Loucy (cell line): Measurements from ENCODE around the gene BTRC.

Experiments used
- H2AFZ ChIP-seq: fragments of 200-600 bp; sonication (generic); 2 replicates; pipeline ENCODE4 v1.6.0; 2016; ENCODE audit warnings: antibody characterized with exemption, mild to moderate bottlenecking, low read length, moderate library complexity
- H3F3A ChIP-seq: fragments of 200-600 bp; 2 replicates; pipeline ENCODE4 v1.6.0; 2016; ENCODE audit warnings: antibody characterized with exemption, low read depth, mild to moderate bottlenecking
- H3K27me3 ChIP-seq: fragments of 200-600 bp; sonication (generic); 2 replicates; pipeline ENCODE4 v1.6.1; 2014; ENCODE audit warnings: low read length, mild to moderate bottlenecking; ENCODE audit not compliant: insufficient read depth, poor library complexity, severe bottlenecking
- H3K36me3 ChIP-seq: fragments of 200-600 bp; sonication (generic); 2 replicates; pipeline ENCODE4 v1.6.1; 2016; ENCODE audit warnings: low read length; ENCODE audit not compliant: insufficient read depth
- H3K4me1 ChIP-seq: fragments of 200-600 bp; sonication (generic); 2 replicates; pipeline ENCODE4 v1.5.1; 2014; ENCODE audit warnings: low read length, mild to moderate bottlenecking; ENCODE audit not compliant: insufficient read depth, poor library complexity, severe bottlenecking
- H3K4me2 ChIP-seq: fragments of 200-600 bp; sonication (generic); 2 replicates; pipeline ENCODE4 v1.6.0; 2014; ENCODE audit warnings: antibody characterized with exemption, low read length, low read depth, mild to moderate bottlenecking; ENCODE audit not compliant: poor library complexity, severe bottlenecking
- H3K4me3 ChIP-seq: fragments of 200-600 bp; sonication (generic); 2 replicates; pipeline ENCODE4 v1.5.1; 2014; ENCODE audit warnings: low read length, mild to moderate bottlenecking, mixed read lengths; ENCODE audit not compliant: poor library complexity, severe bottlenecking
- H3K79me2 ChIP-seq: fragments of 200-600 bp; sonication (generic); 2 replicates; pipeline ENCODE4 v1.6.1; 2014; ENCODE audit warnings: low read length; ENCODE audit not compliant: insufficient read depth
- H3K9ac ChIP-seq: fragments of 200-600 bp; sonication (generic); 2 replicates; pipeline ENCODE4 v1.6.0; 2014; ENCODE audit warnings: mild to moderate bottlenecking, low read depth, low read length, moderate library complexity; ENCODE audit not compliant: poor library complexity, severe bottlenecking
- H3K9me2 ChIP-seq: fragments of 200-600 bp; sonication (generic); replicated peaks from 2 replicates; pipeline ENCODE4 v1.6.1; 2016; ENCODE audit warnings: low read depth, low read length, mixed read lengths
- H3K9me3 ChIP-seq: fragments of 200-600 bp; sonication (generic); 2 replicates; pipeline ENCODE4 v1.6.1; 2014; ENCODE audit warnings: mild to moderate bottlenecking, antibody characterized with exemption, low read length, low read depth; ENCODE audit not compliant: insufficient read depth
- H4K20me1 ChIP-seq: fragments of 200-600 bp; sonication (generic); 2 replicates; pipeline ENCODE4 v1.6.0; 2014; ENCODE audit warnings: antibody characterized with exemption, low read length, mild to moderate bottlenecking; ENCODE audit not compliant: insufficient read depth, poor library complexity, severe bottlenecking
- EZH2phosphoT487 ChIP-seq: fragments of 200-600 bp; IDR thresholded peaks from 2 replicates; pipeline ENCODE4 v1.6.1; 2018; ENCODE audit warnings: antibody characterized with exemption, mild to moderate bottlenecking, moderate library complexity, borderline replicate concordance
- TF ChIP-seq, protein P1 (sequence below): fragments of 200-600 bp; sonication (generic); conservative IDR thresholded peaks from 2 replicates; pipeline ENCODE4 v1.5.1; 2014; ENCODE audit warnings: mild to moderate bottlenecking, antibody characterized with exemption, low read length

The BTRC gene

DNA sequence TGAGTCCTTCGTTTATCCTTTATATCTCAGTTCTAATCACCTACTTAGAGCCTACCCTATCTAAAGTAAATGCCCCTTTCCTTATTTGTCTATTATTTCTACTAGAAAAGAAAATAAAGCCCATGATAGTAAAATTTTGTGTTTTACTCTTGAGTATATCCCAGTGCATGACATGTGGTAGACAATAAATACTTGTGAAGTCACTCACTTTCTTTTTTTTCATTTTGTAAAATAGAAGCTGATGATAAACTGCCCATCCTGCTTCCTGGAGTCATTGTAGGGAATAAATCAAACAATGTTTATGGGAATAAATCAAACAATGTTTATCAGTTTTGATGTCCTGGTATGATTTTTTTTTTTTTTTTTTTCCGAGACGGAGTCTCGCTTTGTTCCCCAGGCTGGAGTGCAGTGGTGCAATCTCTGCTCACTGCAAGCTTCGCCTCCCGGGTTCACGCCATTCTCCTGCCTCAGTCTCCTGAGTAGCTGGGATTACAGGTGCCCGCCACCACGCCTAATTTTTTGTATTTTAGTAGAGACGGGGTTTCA is 36.1 kb downstream of the BTRC start:
- no peak for TF ChIP-seq EZH2phosphoT487
- TF ChIP-seq, protein P1, sequence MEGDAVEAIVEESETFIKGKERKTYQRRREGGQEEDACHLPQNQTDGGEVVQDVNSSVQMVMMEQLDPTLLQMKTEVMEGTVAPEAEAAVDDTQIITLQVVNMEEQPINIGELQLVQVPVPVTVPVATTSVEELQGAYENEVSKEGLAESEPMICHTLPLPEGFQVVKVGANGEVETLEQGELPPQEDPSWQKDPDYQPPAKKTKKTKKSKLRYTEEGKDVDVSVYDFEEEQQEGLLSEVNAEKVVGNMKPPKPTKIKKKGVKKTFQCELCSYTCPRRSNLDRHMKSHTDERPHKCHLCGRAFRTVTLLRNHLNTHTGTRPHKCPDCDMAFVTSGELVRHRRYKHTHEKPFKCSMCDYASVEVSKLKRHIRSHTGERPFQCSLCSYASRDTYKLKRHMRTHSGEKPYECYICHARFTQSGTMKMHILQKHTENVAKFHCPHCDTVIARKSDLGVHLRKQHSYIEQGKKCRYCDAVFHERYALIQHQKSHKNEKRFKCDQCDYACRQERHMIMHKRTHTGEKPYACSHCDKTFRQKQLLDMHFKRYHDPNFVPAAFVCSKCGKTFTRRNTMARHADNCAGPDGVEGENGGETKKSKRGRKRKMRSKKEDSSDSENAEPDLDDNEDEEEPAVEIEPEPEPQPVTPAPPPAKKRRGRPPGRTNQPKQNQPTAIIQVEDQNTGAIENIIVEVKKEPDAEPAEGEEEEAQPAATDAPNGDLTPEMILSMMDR, result no peak
- H3K9me2 ChIP-seq, result no peaks in the 10 kb centered on the region
- no peaks in the 10 kb centered on the region for H4K20me1 ChIP-seq
- no peaks in the 10 kb centered on the region for H3K27me3 ChIP-seq
- H3K79me2 ChIP-seq, result peaks cover 6% of the 10 kb centered on the region; the same call in 1 of the 2 replicates
- H3K9me3 ChIP-seq, result no peaks in the 10 kb centered on the region
- H2AFZ ChIP-seq, result no peak overlapping the region
- no peak overlapping the region for H3K4me2 ChIP-seq
- no peaks in the 10 kb centered on the region for H3F3A ChIP-seq
- H3K4me3 ChIP-seq, result no peak overlapping the region
- no peak overlapping the region for H3K9ac ChIP-seq
- no peaks in the 10 kb centered on the region for H3K4me1 ChIP-seq
- no peaks in the 10 kb centered on the region for H3K36me3 ChIP-seq

DNA sequence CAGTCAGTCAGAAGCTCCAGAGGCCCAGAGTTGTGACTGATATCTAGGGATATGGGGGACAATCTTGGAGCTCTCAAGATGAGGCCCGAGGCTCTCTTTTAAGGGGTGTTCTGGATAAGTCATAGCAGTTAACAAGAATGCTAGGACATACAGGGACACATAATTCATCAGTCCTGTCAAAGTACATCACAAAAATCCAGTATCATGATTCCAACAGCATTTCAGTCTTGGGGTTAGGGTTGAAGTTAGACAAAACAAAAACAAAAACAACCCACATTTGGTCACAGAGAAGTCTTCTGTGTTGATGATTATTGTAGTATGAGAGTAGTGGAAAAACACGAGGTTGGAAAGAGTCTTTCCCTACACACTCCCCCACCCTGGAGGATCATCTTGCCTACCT is 39.4 kb downstream of the BTRC start:
- peaks cover 6% of the 10 kb centered on the region; the same call in 1 of the 2 replicates for H3K79me2 ChIP-seq

GRCh38 chr10:101394524-101395133 is 40.7 kb downstream of the BTRC start:
- TF ChIP-seq, protein P1, result no peak
- no peak for TF ChIP-seq EZH2phosphoT487
- Histone ChIP-seq H3K4me1 (no peaks in the 10 kb centered on the region), H3K79me2 (no peaks in the 10 kb centered on the region), H3F3A (no peaks in the 10 kb centered on the region), H3K4me2 (no peak overlapping the region), H3K9ac (no peak overlapping the region), H3K4me3 (no peak overlapping the region), H3K9me2 (no peaks in the 10 kb centered on the region), H4K20me1 (peaks cover 6% of the 10 kb centered on the region), H3K9me3 (no peaks in the 10 kb centered on the region), H2AFZ (no peak overlapping the region), H3K36me3 (no peaks in the 10 kb centered on the region), H3K27me3 (no peaks in the 10 kb centered on the region)

More for the DNA sequence above, 39.4 kb downstream of the BTRC start:
- no peak overlapping the region for H2AFZ ChIP-seq
- no peaks in the 10 kb centered on the region for H3K36me3 ChIP-seq
- H3K9me3 ChIP-seq, result no peaks in the 10 kb centered on the region
- H3K4me2 ChIP-seq, result no peak overlapping the region
- H4K20me1 ChIP-seq, result peaks cover 4% of the 10 kb centered on the region
- H3K9me2 ChIP-seq, result no peaks in the 10 kb centered on the region
- no peaks in the 10 kb centered on the region for H3K4me1 ChIP-seq
- H3F3A ChIP-seq, result no peaks in the 10 kb centered on the region
- no peak overlapping the region for H3K4me3 ChIP-seq
- TF ChIP-seq, protein P1, result no peak
- TF ChIP-seq EZH2phosphoT487, result no peak
- no peaks in the 10 kb centered on the region for H3K27me3 ChIP-seq
- no peak overlapping the region for H3K9ac ChIP-seq
